Superior temporal gyrus (tissue), 1 donor: ENCODE measurements around the gene SRPRA.
"Not testable (repeated sequence)": the region's sequence is repeated elsewhere in the genome, so short reads cannot be mapped to it uniquely, and the experiment has no call there.

Experiments
- DNase-seq: peaks from one replicate; pipeline ENCODE4 v3.0.0-alpha.2; 2016; ENCODE audit errors: extremely low spot score

Gene SRPRA

DNA sequence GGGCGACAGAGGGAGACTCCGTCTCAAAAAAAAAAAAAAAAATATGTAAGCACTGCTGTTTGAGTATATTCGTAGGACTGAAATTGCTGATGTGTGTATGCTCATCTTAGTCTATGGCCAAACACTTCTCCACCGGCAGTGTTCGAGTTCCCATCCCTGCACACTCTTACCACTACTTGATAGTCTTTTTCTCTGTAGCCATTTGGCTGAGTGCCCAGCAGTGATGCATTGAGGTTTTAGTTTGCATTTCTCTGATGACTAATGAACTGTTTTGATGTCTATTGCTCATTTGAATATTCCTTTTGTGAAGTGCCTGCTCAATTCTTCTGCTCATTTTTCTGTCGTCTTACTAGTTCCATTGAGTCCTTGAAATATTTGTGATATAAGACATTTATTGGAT lies 16.1 kb upstream of the SRPRA start:
- DNase-seq, result peak; percentile 67

DNA sequence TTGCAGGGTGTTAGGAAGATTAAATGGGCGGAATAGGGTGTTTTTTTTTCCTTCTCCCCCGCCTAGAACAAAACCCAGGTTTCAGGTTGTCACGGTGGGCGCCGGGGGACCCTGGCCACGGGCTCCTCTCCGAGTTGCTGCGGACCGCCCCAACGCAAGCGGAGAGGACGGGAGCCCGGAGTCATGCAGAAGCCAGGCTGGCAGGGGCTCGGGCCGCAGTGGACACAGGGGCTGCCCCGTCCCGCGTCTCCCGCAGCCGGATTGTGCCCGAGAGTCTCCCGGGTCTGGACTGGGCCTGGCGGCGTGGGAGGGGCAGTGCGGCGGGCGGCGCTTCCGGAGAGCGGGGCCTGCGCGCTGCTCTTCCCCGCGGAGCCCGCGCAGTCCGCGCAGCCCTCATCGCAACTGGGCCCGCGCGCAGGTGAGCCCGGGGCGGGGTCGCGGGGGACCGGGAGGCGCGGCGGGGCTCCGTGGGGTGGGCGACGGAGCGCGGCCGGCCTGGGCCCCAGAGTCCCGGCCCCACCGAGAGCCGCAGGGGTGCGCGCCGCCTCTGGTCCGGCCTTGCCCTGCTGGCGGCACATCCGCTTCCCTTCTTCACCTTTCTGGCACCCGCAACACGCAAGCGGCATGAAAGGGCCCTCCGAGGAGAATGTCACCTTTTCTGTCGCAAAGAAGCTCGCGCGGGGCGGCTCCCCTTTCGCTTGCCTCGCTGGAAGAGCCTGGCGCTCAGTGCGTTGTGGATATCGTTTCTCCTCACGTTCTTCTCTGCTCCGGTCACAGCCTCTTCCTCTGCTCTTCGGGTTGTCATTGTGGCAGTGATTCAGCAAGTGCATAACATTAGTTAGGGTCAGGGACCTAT lies 14.3 kb upstream of the SRPRA start, which contains the start of gene TIRAP:
TSS of gene TIRAP (plus strand) at position 358 of the 856 bp plus-strand sequence. CDS start 7,802 bp downstream, outside the sequence.
- peak; percentile 51 for DNase-seq

GRCh38 chr11:126282361-126282735 lies 13.7 kb upstream of the SRPRA start:
- peak; percentile 47 for DNase-seq

DNA sequence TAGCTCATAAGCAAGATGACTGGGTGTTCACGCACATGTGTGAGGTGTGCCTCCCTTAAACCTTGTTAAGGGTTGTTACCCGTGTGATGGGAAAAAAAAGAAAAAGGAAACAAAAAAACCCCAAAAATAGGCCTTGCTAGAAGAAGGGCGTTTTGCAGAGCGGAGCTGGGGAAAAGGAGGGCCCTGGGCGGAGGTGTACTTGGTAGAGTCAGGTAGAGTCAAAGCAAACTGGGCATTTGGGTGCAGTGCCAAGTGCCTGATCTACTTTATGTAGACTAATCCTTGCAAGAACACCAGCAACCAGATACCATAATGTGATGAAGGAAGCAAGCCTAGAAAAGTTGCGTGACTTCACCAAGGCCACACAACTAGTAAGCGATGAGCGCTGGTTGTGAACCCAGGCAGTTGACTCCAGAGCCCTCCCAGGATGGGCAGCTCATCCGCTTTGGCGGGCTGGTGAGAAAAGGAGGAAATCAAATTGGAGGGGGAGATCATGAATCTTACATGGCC lies 13.0 kb upstream of the SRPRA start:
- DNase-seq, result no peak

DNA sequence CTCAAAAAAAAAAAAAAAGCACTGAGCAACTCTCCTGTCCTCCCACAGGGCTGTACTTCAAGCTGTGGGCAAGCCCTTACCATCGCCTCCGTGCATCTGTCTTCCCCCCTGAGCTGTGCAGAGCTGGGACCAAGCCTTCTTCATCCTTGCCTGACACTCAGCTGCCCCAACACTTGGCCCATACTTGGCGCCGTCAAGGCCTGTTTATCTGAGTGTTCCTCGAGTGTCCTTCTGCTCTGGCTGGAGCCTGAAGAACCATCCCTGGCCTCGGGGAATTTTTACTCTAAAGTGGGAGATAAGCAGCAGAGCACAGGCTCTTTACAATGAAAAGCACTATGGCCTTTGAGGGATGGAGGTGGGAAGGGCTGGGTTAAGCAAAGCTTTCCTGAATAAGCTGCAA lies 12.6 kb upstream of the SRPRA start:
- DNase-seq, result no peak

DNA sequence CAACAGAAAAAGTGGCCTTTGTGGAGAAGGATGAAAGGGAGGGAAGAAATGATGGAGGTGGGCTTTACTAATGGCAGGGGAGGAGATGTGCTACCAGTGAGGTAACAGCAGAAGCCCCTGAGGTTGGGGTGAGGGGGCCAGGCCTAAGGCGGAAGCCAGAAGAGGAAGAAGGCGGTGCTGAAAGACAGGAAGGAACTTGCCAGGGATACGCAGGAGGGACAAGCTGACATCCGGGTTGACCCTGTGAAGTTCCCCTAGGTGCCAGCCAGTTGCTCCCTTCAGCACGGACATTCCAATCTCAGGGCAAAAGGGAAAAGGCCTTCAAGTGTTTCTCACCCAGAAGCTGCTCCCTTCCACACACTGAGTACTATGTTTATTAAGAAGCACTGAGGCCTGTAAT lies 11.9 kb upstream of the SRPRA start:
- no peak for DNase-seq

DNA sequence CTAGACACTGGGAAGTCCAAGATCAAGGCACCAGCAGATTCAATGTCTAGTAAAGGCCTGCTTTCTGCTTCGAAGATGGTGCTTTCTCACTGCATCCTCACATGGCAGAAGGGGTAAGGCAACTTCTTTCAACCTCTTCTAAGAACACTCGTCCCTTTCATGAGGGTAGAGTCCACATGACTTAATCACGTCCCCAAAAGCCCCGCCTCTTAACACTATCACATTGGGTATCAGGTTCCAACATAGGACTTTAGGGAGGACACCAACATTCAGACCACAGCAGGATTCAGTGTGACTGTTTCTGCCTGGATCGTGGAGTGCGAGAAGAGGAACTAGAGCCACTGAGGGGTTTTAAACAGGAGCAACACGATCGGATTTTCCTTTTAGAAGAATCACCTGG lies 10.5 kb upstream of the SRPRA start:
- no peak for DNase-seq

- DNase-seq, result no peak
These were observed 9.1 kb upstream of the SRPRA start for GRCh38 chr11:126277780-126278179.

- DNase-seq, result no peak
These were observed 8.6 kb upstream of the SRPRA start for GRCh38 chr11:126277322-126277721.

DNA sequence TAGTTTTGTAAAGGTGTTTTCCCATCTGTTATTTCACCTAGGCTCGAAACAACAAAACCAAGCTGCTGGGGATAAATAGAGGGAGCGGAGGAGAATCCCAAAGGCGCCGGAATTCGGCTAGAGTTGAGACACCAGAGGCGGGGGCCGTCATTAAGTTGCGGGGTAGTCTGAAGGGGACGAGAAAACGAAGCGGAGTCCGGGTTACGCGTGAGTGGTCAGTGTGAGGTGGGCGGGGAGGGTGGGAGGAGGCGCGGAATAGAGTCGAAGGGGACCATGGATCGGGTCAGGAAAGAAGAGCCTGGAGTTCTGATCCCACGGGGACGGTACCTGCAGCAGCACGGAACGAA lies 361 bp downstream of the SRPRA start:
- DNase-seq, result peak; percentile 9

DNA sequence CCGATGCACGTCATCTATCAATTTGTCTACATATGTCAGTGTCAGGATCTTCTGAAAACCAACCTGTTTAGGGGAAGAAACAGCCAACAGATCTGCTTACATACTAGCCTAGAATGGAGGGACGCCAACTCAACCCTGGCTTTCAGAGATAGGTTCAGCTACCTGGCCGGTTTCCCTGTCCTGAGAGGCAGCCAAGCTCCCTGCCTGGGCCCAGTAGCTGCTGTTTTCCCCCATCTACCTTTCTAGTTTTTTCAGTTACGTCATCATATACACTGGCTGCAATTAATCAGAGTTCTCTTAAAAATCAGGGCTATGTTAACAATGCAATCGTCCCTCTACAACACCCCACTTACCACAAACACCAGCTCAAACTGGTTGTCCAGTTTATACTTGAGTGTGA lies 1.0 kb downstream of the SRPRA start:
- DNase-seq, result no peak

- no peak for DNase-seq
These were observed 2.9 kb downstream of the SRPRA start for GRCh38 chr11:126265811-126266210.

DNA sequence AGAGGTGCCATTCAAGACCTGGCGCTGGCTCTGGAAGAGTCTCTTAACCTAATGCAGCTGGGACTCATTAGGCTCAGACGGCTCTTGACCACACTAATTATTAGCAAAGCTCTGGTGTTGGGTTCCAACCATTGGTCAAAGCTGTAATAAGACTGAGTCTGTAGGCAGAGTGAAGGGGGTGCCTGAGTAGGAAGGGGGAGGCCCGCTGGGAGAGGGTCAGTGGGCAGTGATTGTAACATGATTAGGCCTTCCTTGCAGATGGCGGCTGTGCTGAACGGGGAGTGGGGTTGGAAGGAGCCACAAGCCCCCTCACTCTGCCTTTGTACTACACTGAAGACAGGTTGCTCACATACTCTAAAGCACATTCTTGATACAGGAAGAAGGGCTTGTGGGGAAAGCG lies 5.2 kb downstream of the SRPRA start:
- DNase-seq, result no peak

DNA sequence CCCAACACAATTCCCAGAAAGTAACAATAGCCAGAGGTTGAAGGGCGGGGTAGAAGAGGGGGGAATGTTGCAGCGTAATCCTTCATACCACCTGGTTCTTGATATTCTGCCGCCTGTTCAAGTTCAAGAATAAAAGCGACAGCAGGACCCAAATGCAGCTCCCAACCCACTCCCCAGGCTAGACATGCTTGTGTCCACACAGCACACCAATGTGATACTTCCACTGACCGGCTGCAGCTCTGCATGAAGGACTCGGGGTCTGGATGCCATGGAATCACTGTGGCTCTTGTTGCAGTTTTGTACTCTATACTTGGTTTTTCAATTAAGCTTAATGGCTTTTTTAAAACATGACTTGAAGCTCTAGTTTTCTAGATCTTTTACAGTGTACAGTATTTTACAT lies 6.5 kb downstream of the SRPRA start:
- no peak for DNase-seq

DNA sequence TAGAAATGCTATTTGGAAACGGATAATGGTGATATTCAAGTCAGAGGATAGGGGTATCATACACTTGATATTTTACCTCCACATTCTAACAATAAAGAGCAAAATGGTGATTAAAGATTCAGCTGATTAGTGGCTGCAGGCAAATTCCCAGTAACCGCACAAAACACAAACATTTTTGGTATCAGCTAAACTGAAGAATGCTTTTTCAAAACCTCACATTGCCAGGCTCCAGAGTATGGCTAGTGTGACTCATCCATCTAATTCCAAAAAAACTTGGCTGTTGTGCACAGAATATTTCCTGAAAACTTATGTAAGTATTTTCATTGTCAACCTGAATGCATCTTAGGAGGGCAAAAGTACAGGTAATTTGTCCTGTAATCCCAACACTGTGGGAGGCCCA lies 10.9 kb downstream of the SRPRA start:
- peak; percentile 55 for DNase-seq

GRCh38 chr11:126257144-126257543 lies 11.6 kb downstream of the SRPRA start:
- DNase-seq, result no peak

GRCh38 chr11:126256216-126256615 lies 12.5 kb downstream of the SRPRA start:
- DNase-seq, result no peak

DNA sequence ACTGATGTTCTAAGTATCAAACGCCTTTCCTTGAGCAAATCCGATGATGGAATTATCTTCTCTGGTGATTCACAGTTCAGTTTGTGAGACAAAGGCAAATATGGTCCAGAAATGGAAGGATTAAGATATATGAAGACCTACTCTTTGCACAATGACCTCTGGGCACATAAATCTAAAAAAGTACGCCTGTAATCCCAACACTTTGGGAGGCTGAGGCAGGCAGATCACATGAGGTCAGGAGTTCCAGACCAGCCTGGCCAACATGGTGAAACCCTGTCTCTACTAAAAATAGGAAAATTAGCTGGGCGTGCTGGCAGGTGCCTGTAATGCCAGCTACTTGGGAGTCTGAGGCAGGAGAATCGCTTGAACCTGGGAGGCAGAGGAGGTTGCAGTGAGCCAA lies 13.2 kb downstream of the SRPRA start:
- DNase-seq, result not testable (repeated sequence)

GRCh38 chr11:126254819-126255218 lies 13.9 kb downstream of the SRPRA start:
- no peak for DNase-seq

DNA sequence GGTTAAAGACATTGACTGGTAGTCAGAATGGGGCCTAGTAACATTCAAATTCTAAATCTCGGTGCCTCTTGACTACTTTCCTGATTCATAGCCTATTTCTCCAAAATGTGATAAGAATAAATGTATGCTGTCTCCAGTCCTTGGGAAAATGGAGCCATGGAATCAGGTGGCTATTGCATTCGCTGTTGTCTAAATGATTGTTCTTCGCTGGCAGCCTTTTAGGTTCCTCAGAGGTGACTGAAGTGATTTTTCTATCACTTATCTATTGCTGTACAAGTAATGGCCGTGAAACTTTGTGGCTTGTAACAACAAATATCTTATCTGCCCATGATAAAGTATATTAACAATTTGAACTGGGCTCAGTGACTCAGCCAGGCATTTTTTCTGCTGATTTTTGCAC lies 15.4 kb downstream of the SRPRA start:
- no peak for DNase-seq

- DNase-seq, result no peak
These were observed 22.1 kb downstream of the SRPRA start for GRCh38 chr11:126246636-126247035.

GRCh38 chr11:126233391-126233790 lies 35.3 kb downstream of the SRPRA start:
- no peak for DNase-seq

DNA sequence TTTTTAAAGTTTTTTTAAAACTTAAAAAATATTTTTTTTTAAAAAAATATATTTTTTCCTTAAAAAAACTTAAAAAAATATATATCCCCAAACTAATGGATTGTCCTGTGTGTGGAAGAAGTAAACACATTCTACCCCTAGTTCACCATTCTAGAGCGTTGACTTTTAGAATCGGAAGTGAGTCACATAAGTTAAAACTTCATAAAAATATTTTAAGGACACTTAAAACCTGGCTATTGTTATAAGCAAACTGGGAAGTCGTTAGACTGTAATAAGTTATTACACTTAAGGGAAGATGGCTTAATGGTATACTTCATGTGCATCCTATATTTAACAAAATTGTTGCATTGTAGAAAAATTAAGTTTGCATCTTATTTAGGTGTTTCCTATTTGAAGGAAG lies 36.0 kb downstream of the SRPRA start:
- no peak for DNase-seq
